Naive thymus-derived CD4-positive, alpha-beta T cell (primary cell): Measurements from ENCODE around the gene MLLT1. TPM values are rescaled to one million over a fixed set of nuclear protein-coding genes. Genes with fewer than 3 reads are reported as not detected.
A peak's percentile ranks its signal among the peaks of the same experiment; 100 is the strongest.

Experiments
- ATAC-seq: fragments of 150-1000 bp; cut with Tn5 transposase; 2 replicates; pipeline ENCODE4 v1.10.0; 2021; ENCODE audit warnings: mild to moderate bottlenecking, moderate library complexity
- CTCF ChIA-PET: fragments of 350-600 bp; sonication (Branson Sonifier 250); formaldehyde crosslinking; loops from one replicate; lab custom pipeline; 2021; ENCODE audit warnings: antibody characterized with exemption; lab: Charles Lee
- POLR2A ChIA-PET: fragments of 350-600 bp; sonication (Branson Sonifier 250); formaldehyde crosslinking; loops from one replicate; lab custom pipeline; 2021; ENCODE audit warnings: antibody characterized with exemption, inconsistent platforms; lab: Charles Lee
- DNase-seq, 9 donors: peaks; one replicate each; pipeline versions ENCODE4 v3.0.0 to v3.0.0-alpha.2; 2020 to 2022; ENCODE audit warnings: mixed read lengths in 1 of 9
- H3K27ac ChIP-seq: one replicate; pipeline ENCODE4 v1.7.0; 2013; ENCODE audit warnings: mild to moderate bottlenecking, low read depth, low read length, moderate library complexity
- H3K27me3 ChIP-seq, 2 donors: one replicate each; pipeline ENCODE4 v1.7.0; 2013; ENCODE audit warnings: low read length in 2 of 2, mild to moderate bottlenecking in 2 of 2, moderate library complexity in 2 of 2; ENCODE audit not compliant: control insufficient read depth in 2 of 2, insufficient read depth in 2 of 2
- H3K36me3 ChIP-seq, 3 experiments: 1 replicate in 2 of 3; 2 replicates in 1 of 3; pipeline ENCODE4 v1.7.0; 2013; ENCODE audit warnings: low read length in 3 of 3, mild to moderate bottlenecking in 3 of 3, moderate library complexity in 1 of 3; ENCODE audit not compliant: insufficient read depth in 3 of 3, control insufficient read depth in 2 of 3
- H3K4me1 ChIP-seq, 2 donors: one replicate each; pipeline ENCODE4 v1.7.0; 2013; ENCODE audit warnings: low read length in 2 of 2, mild to moderate bottlenecking in 2 of 2, moderate library complexity in 1 of 2; ENCODE audit not compliant: control insufficient read depth in 2 of 2, insufficient read depth in 2 of 2
- H3K4me3 ChIP-seq: 2 replicates; pipeline ENCODE4 v1.7.0; 2013; ENCODE audit warnings: mild to moderate bottlenecking, low read length
- H3K9me3 ChIP-seq, 3 experiments: 1 replicate in 2 of 3; 2 replicates in 1 of 3; pipeline ENCODE4 v1.7.0; 2013; ENCODE audit warnings: low read length in 3 of 3; ENCODE audit not compliant: control insufficient read depth in 2 of 3
- H3K27ac Mint-ChIP-seq, 9 donors: one replicate each; pipeline ENCODE4 v1.8.0; 2020 to 2022; ENCODE audit warnings: mixed read lengths in 9 of 9, mild to moderate bottlenecking in 8 of 9, moderate library complexity in 5 of 9, inconsistent platforms in 2 of 9
- H3K27me3 Mint-ChIP-seq, 5 donors: one replicate each; pipeline ENCODE4 v1.8.0; 2021 to 2022; ENCODE audit warnings: mixed read lengths in 5 of 5, mild to moderate bottlenecking in 1 of 5
- H3K36me3 Mint-ChIP-seq, 5 donors: one replicate each; pipeline ENCODE4 v1.8.0; 2020 to 2022; ENCODE audit warnings: mixed read lengths in 5 of 5, mild to moderate bottlenecking in 3 of 5, inconsistent platforms in 1 of 5
- H3K4me1 Mint-ChIP-seq, 7 donors: one replicate each; pipeline ENCODE4 v1.8.0; 2020 to 2022; ENCODE audit warnings: mixed read lengths in 7 of 7, mild to moderate bottlenecking in 3 of 7, inconsistent platforms in 1 of 7
- H3K4me3 Mint-ChIP-seq, 10 donors: one replicate each; pipeline ENCODE4 v1.8.0; 2020 to 2022; ENCODE audit warnings: mild to moderate bottlenecking in 10 of 10, mixed read lengths in 10 of 10, moderate library complexity in 6 of 10, inconsistent platforms in 2 of 10
- H3K9me3 Mint-ChIP-seq, 11 donors: one replicate each; pipeline ENCODE4 v1.8.0; 2020 to 2022; ENCODE audit warnings: mixed read lengths in 11 of 11, mild to moderate bottlenecking in 4 of 11, inconsistent platforms in 1 of 11, moderate library complexity in 1 of 11
- intact Hi-C, 2 donors: fragments of 100-400 bp; cut with micrococcal nuclease; formaldehyde crosslinking; loops; one replicate each; pipeline ENCODE4 v1.15.1; 2023
- polyA plus RNA-seq, 2 donors: library from polyadenylated mRNA; unstranded; fragments of 300-500 nt; fragmentation: Illumina TruSeq; gene quantifications; one replicate each; pipeline ENCODE4 v1.2.3, GENCODE V29; 2021
- total RNA-seq, 6 experiments: library from RNA in 5 of 6; stranded (reverse) in 5 of 6; gene quantifications; 1 replicate in 5 of 6; 2 replicates in 1 of 6; pipeline ENCODE4 v1.2.3 and lab custom pipeline; 2021 to 2026

MLLT1 gene
- total and polyA plus RNA-seq, 7 experiments from 2014 or later: 0.57 to 47.5 (median 37.5) TPM

GRCh38 chr19:6172074-6172863, 107.5 kb downstream of the MLLT1 start:
- intact Hi-C loops: no loop called here
- H3K36me3 ChIP-seq: no peaks in the 10 kb centered on the region
- H3K9me3 ChIP-seq: peaks cover 0 to 13% (median 0%) of the 10 kb centered on the region in 3 experiments
- peaks cover 0 to 3% (median 0%) of the 10 kb centered on the region in 5 donors for H3K36me3 Mint-ChIP-seq
- DNase-seq (no peak), ATAC-seq (no peak)
- peaks cover 0 to 3% (median 0%) of the 10 kb centered on the region in 7 donors for H3K4me1 Mint-ChIP-seq
- ChIA-PET CTCF (no interaction called here), POLR2A (no interaction called here)
- peaks cover 0 to 35% (median 17%) of the 10 kb centered on the region in 5 donors for H3K27me3 Mint-ChIP-seq
- H3K4me1 ChIP-seq: no peaks in the 10 kb centered on the region
- H3K27me3 ChIP-seq: no peaks in the 10 kb centered on the region
- H3K9me3 Mint-ChIP-seq: peaks cover 0 to 28% (median 10%) of the 10 kb centered on the region in 11 donors
- no peak overlapping the region for H3K27ac ChIP-seq
- H3K4me3 Mint-ChIP-seq: no peak overlapping the region
- no peak overlapping the region for H3K27ac Mint-ChIP-seq
- no peak overlapping the region for H3K4me3 ChIP-seq

- intact Hi-C loops: no loop called here
- H3K4me3 Mint-ChIP-seq: no peak overlapping the region
- H3K4me1 ChIP-seq: no peaks in the 10 kb centered on the region
- ChIA-PET POLR2A (no interaction called here), CTCF (no interaction called here)
- H3K27ac ChIP-seq: no peak overlapping the region
- peaks cover 0 to 28% (median 7%) of the 10 kb centered on the region in 5 donors for H3K27me3 Mint-ChIP-seq
- H3K9me3 Mint-ChIP-seq: peaks cover 0 to 25% (median 10%) of the 10 kb centered on the region in 11 donors
- H3K36me3 ChIP-seq: no peaks in the 10 kb centered on the region
- no peaks in the 10 kb centered on the region for H3K27me3 ChIP-seq
- DNase-seq (no peak), ATAC-seq (no peak)
- H3K9me3 ChIP-seq: peaks cover 0 to 8% (median 0%) of the 10 kb centered on the region in 3 experiments
- H3K27ac Mint-ChIP-seq: no peak overlapping the region
- H3K36me3 Mint-ChIP-seq: peaks cover 0 to 2% (median 0%) of the 10 kb centered on the region in 5 donors
- H3K4me3 ChIP-seq: no peak overlapping the region
- H3K4me1 Mint-ChIP-seq: peaks cover 0 to 9% (median 2%) of the 10 kb centered on the region in 7 donors
Observed at GRCh38 chr19:6167115-6167514, 112.7 kb downstream of the MLLT1 start.

GRCh38 chr19:6164906-6165531, 114.8 kb downstream of the MLLT1 start:
- Mint-ChIP-seq H3K27me3 (peaks cover 0 to 8% (median 0%) of the 10 kb centered on the region in 5 donors), H3K27ac (no peak overlapping the region), H3K9me3 (peaks cover 0 to 12% (median 1%) of the 10 kb centered on the region in 11 donors), H3K36me3 (peaks cover 0 to 7% (median 0%) of the 10 kb centered on the region in 5 donors), H3K4me3 (no peak overlapping the region), H3K4me1 (peaks cover 0 to 26% (median 11%) of the 10 kb centered on the region in 7 donors)
- Histone ChIP-seq H3K27ac (no peak overlapping the region), H3K36me3 (no peaks in the 10 kb centered on the region), H3K4me3 (no peak overlapping the region), H3K4me1 (peaks cover 4 to 8% of the 10 kb centered on the region in 2 donors), H3K9me3 (peaks cover 0 to 8% (median 0%) of the 10 kb centered on the region in 3 experiments), H3K27me3 (no peaks in the 10 kb centered on the region)
- ChIA-PET POLR2A (no interaction called here), CTCF (interaction anchor here (1.9 kb wide), 1 partner anchor 54 kb away, joined by 5 read pairs; no protein-coding TSS in a partner anchor)
- ATAC-seq (no peak), DNase-seq (no peak)
- intact Hi-C loops: no loop called here

GRCh38 chr19:6161271-6161850, 118.4 kb downstream of the MLLT1 start:
- intact Hi-C loops: no loop called here
- no peaks in the 10 kb centered on the region for H3K36me3 ChIP-seq
- H3K4me3 ChIP-seq: peak overlapping the region; percentile 13
- H3K9me3 ChIP-seq: peaks cover 0 to 8% (median 0%) of the 10 kb centered on the region in 3 experiments
- H3K4me1 ChIP-seq: peaks cover 4 to 8% of the 10 kb centered on the region in 2 donors
- peak overlapping the region in 9 of 10 donors; percentile 19 to 75 (median 38) for H3K4me3 Mint-ChIP-seq
- peak overlapping the region in 8 of 9 donors; percentile 33 to 88 (median 74) for H3K27ac Mint-ChIP-seq
- CTCF ChIA-PET: no interaction called here
- POLR2A ChIA-PET: no interaction called here
- peaks cover 0 to 41% (median 9%) of the 10 kb centered on the region in 11 donors for H3K9me3 Mint-ChIP-seq
- DNase-seq: peak; percentile 10 to 94 (median 78)
- no peak overlapping the region for H3K27ac ChIP-seq
- peaks cover 0 to 7% (median 0%) of the 10 kb centered on the region in 5 donors for H3K36me3 Mint-ChIP-seq
- ATAC-seq: peak; percentile 89
- no peaks in the 10 kb centered on the region for H3K27me3 ChIP-seq
- peaks cover 0 to 26% (median 11%) of the 10 kb centered on the region in 7 donors for H3K4me1 Mint-ChIP-seq
- peaks cover 0 to 2% (median 0%) of the 10 kb centered on the region in 5 donors for H3K27me3 Mint-ChIP-seq

Other genes with a start within 250 kb of the MLLT1 start
- gene RFX2, start 169.5 kb downstream of the MLLT1 start, total RNA-seq: 10 to 100 TPM in 1 of 5 experiments, 1 to 10 TPM in 4; 4.0 to 18.4 (median 8.4) TPM
- 1 to 10 TPM; 3.8 to 8.0 TPM for gene RFX2, start 169.5 kb downstream of the MLLT1 start, polyA plus RNA-seq
- not detected for gene ACSBG2, start 144.3 kb downstream of the MLLT1 start, total RNA-seq
- not detected for gene ACSBG2, start 144.3 kb downstream of the MLLT1 start, polyA plus RNA-seq
- 1 to 10 TPM in 2 of 5 experiments, under 1 TPM in 3; 0.65 to 2.9 (median 0.87) TPM for gene ACER1, start 53.6 kb upstream of the MLLT1 start, total RNA-seq
- 1 to 10 TPM; 1.1 to 3.9 TPM for gene ACER1, start 53.6 kb upstream of the MLLT1 start, polyA plus RNA-seq
- 100 to 1,000 TPM in 1 of 5 experiments, 10 to 100 TPM in 4; 53.2 to 129 (median 75.9) TPM for gene CLPP, start 81.6 kb upstream of the MLLT1 start, total RNA-seq
- gene CLPP, start 81.6 kb upstream of the MLLT1 start, polyA plus RNA-seq: 100 to 1,000 TPM; 156 to 196 TPM
- gene ALKBH7, start 92.8 kb upstream of the MLLT1 start, total RNA-seq: 10 to 100 TPM; 33.6 to 90.1 (median 72.9) TPM
- gene ALKBH7, start 92.8 kb upstream of the MLLT1 start, polyA plus RNA-seq: 100 to 1,000 TPM; 129 to 142 TPM
- 1 to 10 TPM; 1.8 to 4.0 (median 2.8) TPM for gene PSPN, start 96.0 kb upstream of the MLLT1 start, total RNA-seq
- under 1 TPM; 0.60 to 0.91 TPM for gene PSPN, start 96.0 kb upstream of the MLLT1 start, polyA plus RNA-seq
- 10 to 100 TPM; 51.5 to 71.6 (median 61.3) TPM for gene GTF2F1, start 113.2 kb upstream of the MLLT1 start, total RNA-seq
- gene GTF2F1, start 113.2 kb upstream of the MLLT1 start, polyA plus RNA-seq: 10 to 100 TPM; 17.9 to 33.3 TPM
- gene KHSRP, start 144.8 kb upstream of the MLLT1 start, total RNA-seq: 100 to 1,000 TPM; 142 to 276 (median 152) TPM
- gene KHSRP, start 144.8 kb upstream of the MLLT1 start, polyA plus RNA-seq: 10 to 100 TPM; 12.5 to 20.9 TPM
- under 1 TPM in 1 of 5 experiments, not detected in 4; 0.32 TPM for gene SLC25A41, start 153.8 kb upstream of the MLLT1 start, total RNA-seq
- gene SLC25A41, start 153.8 kb upstream of the MLLT1 start, polyA plus RNA-seq: not detected
- gene SLC25A23, start 179.8 kb upstream of the MLLT1 start, total RNA-seq: 10 to 100 TPM in 4 of 5 experiments, 1 to 10 TPM in 1; 9.0 to 31.3 (median 22.0) TPM
- 10 to 100 TPM; 18.8 to 35.0 TPM for gene SLC25A23, start 179.8 kb upstream of the MLLT1 start, polyA plus RNA-seq
- 1 to 10 TPM in 4 of 5 experiments, under 1 TPM in 1; 0.44 to 8.6 (median 5.7) TPM for gene CRB3, start 184.3 kb upstream of the MLLT1 start, total RNA-seq
- 10 to 100 TPM in 1 of 2 donors, 1 to 10 TPM in 1; 6.5 to 10.1 TPM for gene CRB3, start 184.3 kb upstream of the MLLT1 start, polyA plus RNA-seq
- 100 to 1,000 TPM; 106 to 142 (median 118) TPM for gene DENND1C, start 201.8 kb upstream of the MLLT1 start, total RNA-seq
- gene DENND1C, start 201.8 kb upstream of the MLLT1 start, polyA plus RNA-seq: 100 to 1,000 TPM in 1 of 2 donors, 10 to 100 TPM in 1; 57.3 to 142 TPM
- gene TUBB4A, start 222.3 kb upstream of the MLLT1 start, total RNA-seq: 1 to 10 TPM; 1.5 to 7.6 (median 2.6) TPM
- gene TUBB4A, start 222.3 kb upstream of the MLLT1 start, polyA plus RNA-seq: 1 to 10 TPM; 1.5 to 4.5 TPM